ENCODE measurements around the gene DMXL2. TPM values are rescaled to one million over a fixed set of nuclear protein-coding genes. Genes with fewer than 3 reads are reported as not detected.

Gene DMXL2
- total RNA-seq, 1 donor from 2014 or later = 6.1 TPM

- no peak for TF ChIP-seq CTCF (IDR thresholded peaks at IDR 0.05)
- DNase-seq = no peak
- Mint-ChIP-seq H3K4me3 (no peak overlapping the region), H3K27ac (no peak overlapping the region), H3K9me3 (no peaks in the 10 kb centered on the region), H3K36me3 (ENCODE audit: low read depth) (no peaks in the 10 kb centered on the region), H3K27me3 (no peaks in the 10 kb centered on the region), H3K4me1 (no peaks in the 10 kb centered on the region)
- intact Hi-C loops (cut with micrococcal nuclease) = no loop called here
- CTCF ChIA-PET = no interaction called here
- POLR2A ChIA-PET = no interaction called here
- no peak for ATAC-seq (ENCODE audit: low read depth)
Measured at GRCh38 chr15:51416129-51416528, 206.4 kb downstream of the DMXL2 start.

DNA sequence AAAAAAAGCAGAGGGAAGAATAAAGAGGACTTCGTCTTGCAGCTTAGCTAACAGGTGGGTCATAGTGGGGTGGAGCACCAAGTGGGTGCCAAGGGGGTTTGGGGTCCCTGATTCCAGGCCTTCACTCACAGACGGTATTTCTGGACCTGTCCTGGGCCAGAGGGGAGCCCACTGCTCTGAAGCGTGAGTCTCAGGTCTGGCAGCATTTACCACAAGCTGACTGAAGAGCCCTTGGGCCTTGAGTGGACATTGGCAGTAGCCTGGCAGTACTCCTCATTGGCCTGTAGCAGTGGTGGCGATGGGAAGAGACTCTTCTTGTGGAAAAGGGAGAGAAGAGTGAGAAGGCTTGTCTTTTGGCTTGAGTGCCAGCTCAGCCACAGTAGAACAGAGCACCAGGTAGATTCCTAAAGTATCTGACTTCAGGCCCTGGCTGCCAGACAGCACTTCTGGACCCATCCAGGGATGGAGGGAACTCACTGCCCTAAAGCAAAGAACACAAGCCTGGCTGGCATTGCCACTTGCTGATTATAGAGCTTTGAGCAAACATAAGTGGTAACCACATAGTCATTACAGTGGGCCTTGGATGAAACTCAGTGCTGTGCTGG is 208.2 kb downstream of the DMXL2 start:
- CTCF ChIA-PET = no interaction called here
- intact Hi-C loops (cut with micrococcal nuclease) = no loop called here
- no peak overlapping the region for H3K4me3 Mint-ChIP-seq
- peaks cover 2% of the 10 kb centered on the region for H3K27me3 Mint-ChIP-seq
- no peak for TF ChIP-seq CTCF (IDR thresholded peaks at IDR 0.05)
- DNase-seq = no peak
- no peaks in the 10 kb centered on the region for H3K9me3 Mint-ChIP-seq
- no peak for ATAC-seq (ENCODE audit: low read depth)
- H3K27ac Mint-ChIP-seq = no peak overlapping the region
- POLR2A ChIA-PET = no interaction called here
- H3K36me3 Mint-ChIP-seq (ENCODE audit: low read depth) = no peaks in the 10 kb centered on the region
- H3K4me1 Mint-ChIP-seq = no peaks in the 10 kb centered on the region

GRCh38 chr15:51405693-51406523 is 216.7 kb downstream of the DMXL2 start:
- Mint-ChIP-seq H3K4me1 (no peaks in the 10 kb centered on the region), H3K9me3 (no peaks in the 10 kb centered on the region), H3K27me3 (peaks cover 26% of the 10 kb centered on the region), H3K27ac (no peak overlapping the region), H3K36me3 (ENCODE audit: low read depth) (no peaks in the 10 kb centered on the region), H3K4me3 (no peak overlapping the region)
- POLR2A ChIA-PET = no interaction called here
- ATAC-seq (ENCODE audit: low read depth) (no peak), DNase-seq (no peak)
- intact Hi-C loops (cut with micrococcal nuclease) = no loop called here
- CTCF ChIA-PET = interaction anchor here (1.2 kb wide), 1 partner anchor 243 kb away, joined by 4 read pairs; no protein-coding TSS in a partner anchor
- TF ChIP-seq CTCF (IDR thresholded peaks at IDR 0.05) = no peak

- ChIA-PET CTCF (interaction anchor here (1.0 to 1.2 kb wide), 2 partner anchors 174 to 241 kb away, joined by 4 to 6 read pairs; no protein-coding TSS in a partner anchor), POLR2A (no interaction called here)
- Mint-ChIP-seq H3K4me1 (no peaks in the 10 kb centered on the region), H3K4me3 (no peak overlapping the region), H3K9me3 (no peaks in the 10 kb centered on the region), H3K27me3 (peaks cover 22% of the 10 kb centered on the region), H3K27ac (no peak overlapping the region), H3K36me3 (ENCODE audit: low read depth) (no peaks in the 10 kb centered on the region)
- TF ChIP-seq CTCF (IDR thresholded peaks at IDR 0.05) = no peak
- no peak for DNase-seq
- intact Hi-C loops (cut with micrococcal nuclease) = loop anchor here (5.0 kb wide), 1 partner anchor 172 kb away; no protein-coding TSS in a partner anchor
- ATAC-seq (ENCODE audit: low read depth) = no peak
Measured at GRCh38 chr15:51403946-51404695, 218.4 kb downstream of the DMXL2 start.
